Mesenchymal stem cell (in vitro differentiated cells and primary cell): ENCODE measurements around the gene ATF4.
A peak's percentile ranks its signal among the peaks of the same experiment; 100 is the strongest.

ENCODE experiments used
- DNase-seq: peaks from one replicate; pipeline ENCODE4 v3.0.0-alpha.2; 2013
- H2AFZ ChIP-seq: one replicate; pipeline ENCODE4 v1.6.1; 2013; ENCODE audit warnings: low read depth, mild to moderate bottlenecking, control low read depth, inconsistent platforms, low read length, moderate library complexity
- H2AK5ac ChIP-seq: 2 replicates; pipeline ENCODE4 v1.6.1; 2013; ENCODE audit warnings: low read length, moderate library complexity, mild to moderate bottlenecking, inconsistent platforms; ENCODE audit not compliant: severe bottlenecking
- H2BK120ac ChIP-seq: one replicate; pipeline ENCODE4 v1.6.1; 2013; ENCODE audit warnings: low read depth, mild to moderate bottlenecking, inconsistent platforms, low read length, moderate library complexity
- H2BK12ac ChIP-seq, 2 experiments: one replicate each; pipeline ENCODE4 v1.6.1; 2013; ENCODE audit warnings: inconsistent platforms in 2 of 2, low read length in 2 of 2, mild to moderate bottlenecking in 2 of 2, moderate library complexity in 2 of 2, control low read depth in 1 of 2
- H2BK15ac ChIP-seq: one replicate; pipeline ENCODE4 v1.6.1; 2013; ENCODE audit warnings: mild to moderate bottlenecking, low read depth, inconsistent platforms; ENCODE audit not compliant: poor library complexity, severe bottlenecking
- H2BK5ac ChIP-seq: 2 replicates; pipeline ENCODE4 v1.6.1; 2013; ENCODE audit warnings: low read depth, mild to moderate bottlenecking, low read length, control low read depth, inconsistent platforms; ENCODE audit not compliant: poor library complexity, severe bottlenecking
- H3K14ac ChIP-seq, 2 experiments: one replicate each; pipeline ENCODE4 v1.6.1; 2013; ENCODE audit warnings: inconsistent platforms in 2 of 2, low read length in 2 of 2, control low read depth in 1 of 2, mild to moderate bottlenecking in 1 of 2, moderate library complexity in 1 of 2
- H3K18ac ChIP-seq, 2 experiments: one replicate each; pipeline ENCODE4 v1.6.1; 2013; ENCODE audit warnings: inconsistent platforms in 2 of 2, low read length in 2 of 2, control low read depth in 1 of 2, low read depth in 1 of 2, mild to moderate bottlenecking in 1 of 2
- H3K23ac ChIP-seq, 2 experiments: one replicate each; pipeline ENCODE4 v1.6.1; 2013; ENCODE audit warnings: inconsistent platforms in 2 of 2, low read length in 2 of 2, mild to moderate bottlenecking in 2 of 2, moderate library complexity in 2 of 2, control low read depth in 1 of 2
- H3K27ac ChIP-seq: 2 replicates; pipeline ENCODE4 v1.5.1; 2013; ENCODE audit warnings: mild to moderate bottlenecking, moderate library complexity, low read length, control low read depth, inconsistent platforms; ENCODE audit not compliant: poor library complexity, severe bottlenecking
- H3K27me3 ChIP-seq, 2 experiments: 2 replicates each; pipeline versions ENCODE4 v1.6.1 to v1.7.0; 2013; ENCODE audit warnings: low read length in 2 of 2, mild to moderate bottlenecking in 2 of 2, moderate library complexity in 2 of 2, control low read depth in 1 of 2, inconsistent platforms in 1 of 2; ENCODE audit not compliant: control insufficient read depth in 1 of 2, insufficient read depth in 1 of 2
- H3K36me3 ChIP-seq, 2 experiments: 2 replicates each; pipeline versions ENCODE4 v1.6.1 to v1.7.0; 2013; ENCODE audit warnings: low read length in 2 of 2, control low read depth in 1 of 2, inconsistent platforms in 1 of 2, low read depth in 1 of 2, mild to moderate bottlenecking in 1 of 2; ENCODE audit not compliant: insufficient read depth in 2 of 2, control insufficient read depth in 1 of 2
- H3K4ac ChIP-seq, 2 experiments: one replicate each; pipeline ENCODE4 v1.6.1; 2013; ENCODE audit warnings: inconsistent platforms in 2 of 2, low read length in 2 of 2, mild to moderate bottlenecking in 2 of 2, moderate library complexity in 2 of 2, control low read depth in 1 of 2, low read depth in 1 of 2
- H3K4me1 ChIP-seq: 2 replicates; pipeline ENCODE4 v1.6.1; 2013; ENCODE audit warnings: low read depth, low read length, control low read depth; ENCODE audit not compliant: control insufficient read depth, insufficient read depth
- H3K4me2 ChIP-seq: 2 replicates; pipeline ENCODE4 v1.6.1; 2013; ENCODE audit warnings: low read length, mild to moderate bottlenecking, inconsistent platforms; ENCODE audit not compliant: poor library complexity, severe bottlenecking
- H3K4me3 ChIP-seq, 2 experiments: 2 replicates each; pipeline versions ENCODE4 v1.5.1 to v1.7.0; 2013; ENCODE audit warnings: low read length in 2 of 2, mild to moderate bottlenecking in 2 of 2, control low read depth in 1 of 2, low read depth in 1 of 2; ENCODE audit not compliant: insufficient read depth in 1 of 2
- H3K79me1 ChIP-seq: replicated peaks from 2 replicates; pipeline ENCODE4 v1.6.1; 2013; ENCODE audit warnings: mild to moderate bottlenecking, control low read depth, low read length, inconsistent platforms; ENCODE audit not compliant: poor library complexity, severe bottlenecking
- H3K9ac ChIP-seq: 2 replicates; pipeline ENCODE4 v1.7.0; 2013; ENCODE audit warnings: mild to moderate bottlenecking, low read length, moderate library complexity
- H3K9me3 ChIP-seq: 2 replicates; pipeline ENCODE4 v1.7.0; 2013; ENCODE audit warnings: mild to moderate bottlenecking, low read length; ENCODE audit not compliant: control insufficient read depth
- H4K8ac ChIP-seq: one replicate; pipeline ENCODE4 v1.6.1; 2013; ENCODE audit warnings: inconsistent platforms, mild to moderate bottlenecking, low read length, moderate library complexity
- H4K91ac ChIP-seq: one replicate; pipeline ENCODE4 v1.6.1; 2013; ENCODE audit warnings: mild to moderate bottlenecking, low read length, inconsistent platforms
- WGBS: methylation state at CpG from one replicate; pipeline ENCODE4 v1.1.7; 2013; ENCODE audit warnings: mixed read lengths; 5-methylcytosine and 5-hydroxymethylcytosine counted together

The ATF4 gene

DNA sequence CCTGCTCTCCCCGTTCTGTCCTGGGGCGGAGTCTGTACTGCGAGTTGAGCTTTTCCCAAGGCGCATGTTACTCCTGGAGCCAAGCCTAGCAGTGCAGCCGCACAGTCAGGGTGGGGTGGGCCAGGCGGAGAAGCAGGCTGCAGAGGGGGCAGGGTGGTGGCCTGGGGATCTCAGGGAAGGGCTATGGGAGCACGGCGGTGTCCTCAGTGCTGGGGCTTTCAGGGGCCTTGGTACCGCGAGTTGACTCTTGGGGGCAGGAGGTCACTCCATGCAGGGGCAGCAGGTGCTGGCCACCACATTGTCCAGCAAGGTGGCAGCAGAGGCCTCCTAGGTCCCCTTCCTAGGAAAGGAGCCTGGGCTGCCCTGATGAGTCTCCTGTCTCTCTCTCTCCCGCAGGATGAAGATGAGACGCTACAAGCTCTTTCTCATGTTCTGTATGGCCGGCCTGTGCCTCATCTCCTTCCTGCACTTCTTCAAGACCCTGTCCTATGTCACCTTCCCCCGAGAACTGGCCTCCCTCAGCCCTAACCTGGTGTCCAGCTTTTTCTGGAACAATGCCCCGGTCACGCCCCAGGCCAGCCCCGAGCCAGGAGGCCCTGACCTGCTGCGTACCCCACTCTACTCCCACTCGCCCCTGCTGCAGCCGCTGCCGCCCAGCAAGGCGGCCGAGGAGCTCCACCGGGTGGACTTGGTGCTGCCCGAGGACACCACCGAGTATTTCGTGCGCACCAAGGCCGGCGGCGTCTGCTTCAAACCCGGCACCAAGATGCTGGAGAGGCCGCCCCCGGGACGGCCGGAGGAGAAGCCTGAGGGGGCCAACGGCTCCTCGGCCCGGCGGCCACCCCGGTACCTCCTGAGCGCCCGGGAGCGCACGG, 33.2 kb upstream of the ATF4 start:
- H3K4ac ChIP-seq, result no peak overlapping the region
- no peak overlapping the region for H3K27ac ChIP-seq
- H3K4me3 ChIP-seq, result no peak overlapping the region
- H2BK12ac ChIP-seq, result no peak overlapping the region
- no peak overlapping the region for H3K9ac ChIP-seq
- peaks cover 0 to 9% of the 10 kb centered on the region in 2 experiments for H3K36me3 ChIP-seq
- H2BK5ac ChIP-seq, result no peak overlapping the region
- no peak overlapping the region for H4K91ac ChIP-seq
- H3K27me3 ChIP-seq, result peaks cover 4 to 10% of the 10 kb centered on the region in 2 experiments
- H2AFZ ChIP-seq, result no peak overlapping the region
- no peak overlapping the region for H3K18ac ChIP-seq
- no peaks in the 10 kb centered on the region for H3K79me1 ChIP-seq
- H3K9me3 ChIP-seq, result no peaks in the 10 kb centered on the region
- WGBS, result 93% methylated on average over 45 of the region's 45 CpGs
- no peak overlapping the region for H4K8ac ChIP-seq
- no peaks in the 10 kb centered on the region for H3K4me1 ChIP-seq
- H2BK15ac ChIP-seq, result no peak overlapping the region
- no peak overlapping the region for H3K23ac ChIP-seq
- H2AK5ac ChIP-seq, result no peak overlapping the region
- H3K14ac ChIP-seq, result no peak overlapping the region
- DNase-seq, result no peak
- no peak overlapping the region for H3K4me2 ChIP-seq
- no peak overlapping the region for H2BK120ac ChIP-seq

GRCh38 chr22:39487826-39488520, 32.4 kb upstream of the ATF4 start:
- Histone ChIP-seq H3K4me1 (no peaks in the 10 kb centered on the region), H3K9ac (no peak overlapping the region), H4K8ac (no peak overlapping the region), H3K27me3 (peaks cover 4 to 7% of the 10 kb centered on the region in 2 experiments), H2AK5ac (no peak overlapping the region), H3K27ac (no peak overlapping the region), H3K79me1 (no peaks in the 10 kb centered on the region), H2BK12ac (no peak overlapping the region), H2BK15ac (no peak overlapping the region), H2BK5ac (no peak overlapping the region), H2AFZ (no peak overlapping the region), H3K4me3 (no peak overlapping the region), H3K36me3 (peaks cover 0 to 9% of the 10 kb centered on the region in 2 experiments), H4K91ac (peak overlapping the region; percentile 47), H3K4ac (no peak overlapping the region), H3K23ac (no peak overlapping the region), H3K4me2 (no peak overlapping the region), H3K9me3 (no peaks in the 10 kb centered on the region), H3K18ac (no peak overlapping the region), H3K14ac (no peak overlapping the region), H2BK120ac (no peak overlapping the region)
- DNase-seq, result no peak
- WGBS, result 97% methylated on average over 70 of the region's 70 CpGs

GRCh38 chr22:39488563-39489083, 31.7 kb upstream of the ATF4 start:
- H2AK5ac ChIP-seq, result no peak overlapping the region
- H2BK12ac ChIP-seq, result no peak overlapping the region
- no peak for DNase-seq
- H3K36me3 ChIP-seq, result peaks cover 0 to 9% of the 10 kb centered on the region in 2 experiments
- no peaks in the 10 kb centered on the region for H3K79me1 ChIP-seq
- H4K91ac ChIP-seq, result peak overlapping the region; percentile 47
- H2BK15ac ChIP-seq, result no peak overlapping the region
- no peak overlapping the region for H3K14ac ChIP-seq
- H2AFZ ChIP-seq, result no peak overlapping the region
- no peak overlapping the region for H3K4me3 ChIP-seq
- no peak overlapping the region for H2BK120ac ChIP-seq
- no peak overlapping the region for H3K27ac ChIP-seq
- no peak overlapping the region for H3K9ac ChIP-seq
- no peak overlapping the region for H3K18ac ChIP-seq
- no peak overlapping the region for H4K8ac ChIP-seq
- no peak overlapping the region for H3K4me2 ChIP-seq
- no peak overlapping the region for H3K4ac ChIP-seq
- no peaks in the 10 kb centered on the region for H3K9me3 ChIP-seq
- peaks cover 3 to 4% of the 10 kb centered on the region in 2 experiments for H3K27me3 ChIP-seq
- H2BK5ac ChIP-seq, result no peak overlapping the region
- no peak overlapping the region for H3K23ac ChIP-seq
- no peaks in the 10 kb centered on the region for H3K4me1 ChIP-seq
- 95% methylated on average over 39 of the region's 39 CpGs for WGBS
